K562 (cell line): ENCODE measurements around the gene ABI3BP.

ENCODE experiments used
- CTCF ChIP-seq, 3 experiments: IDR thresholded peaks in 2 of 3; conservative IDR thresholded peaks in 1 of 3; 2 replicates each; pipeline ENCODE4 v1.5.1; 2011 to 2012; ENCODE audit warnings: low read length in 3 of 3, mild to moderate bottlenecking in 3 of 3, control low read depth in 2 of 3, improper control_type of control experiment in 1 of 3, inconsistent platforms in 1 of 3, low read depth in 1 of 3, mixed read lengths in 1 of 3, moderate library complexity in 1 of 3; ENCODE audit not compliant: insufficient read depth in 2 of 3
- GABPB2 ChIP-seq: fragments of 250-450 bp; sonication (Bioruptor Pico); conservative IDR thresholded peaks from 2 replicates; pipeline ENCODE4 v1.5.1; 2021; ENCODE audit warnings: mild to moderate bottlenecking
- POLR2A ChIP-seq: fragments of 450-650 bp; conservative IDR thresholded peaks from 2 replicates; pipeline ENCODE4 v1.6.1; 2016
- POLR2AphosphoS5 ChIP-seq: IDR thresholded peaks from 2 replicates; pipeline ENCODE4 v1.6.1; 2011; ENCODE audit warnings: mild to moderate bottlenecking, low read depth, low read length, moderate library complexity; ENCODE audit not compliant: control insufficient read depth, insufficient read depth
- ZBTB26 ChIP-seq: fragments of 450-650 bp; formaldehyde crosslinking; IDR thresholded peaks from 2 replicates; pipeline ENCODE4 v1.4.0; 2022; ENCODE audit warnings: missing genetic modification characterization

GRCh38 chr3:100941041-100941440, 52.2 kb downstream of the ABI3BP start:
- TF ChIP-seq CTCF (IDR thresholded peaks at IDR 0.05 in 2 of 3, conservative IDR thresholded peaks at IDR 0.05 in 1 of 3; ENCODE audit: insufficient read depth in 2 of 3, low read depth in 1 of 3, low read length in 3 of 3) = no peak
- no peak for TF ChIP-seq POLR2AphosphoS5
- no peak for TF ChIP-seq GABPB2 (CRISPR knock-in tag)
- no peak for TF ChIP-seq ZBTB26 (CRISPR knock-in tag)
- no peak for TF ChIP-seq POLR2A
